HG03520 (cell line): ENCODE data around the gene BMP2K.
"Not testable (repeated sequence)": the region's sequence is repeated elsewhere in the genome, so short reads cannot be mapped to it uniquely, and the experiment has no call there.

Experiments used
- ATAC-seq: cut with Tn5 transposase; IDR thresholded peaks from one replicate; pipeline ENCODE4 v1.9.1; 2021; ENCODE audit warnings: mild to moderate bottlenecking, moderate library complexity; ENCODE audit not compliant: unreplicated experiment

BMP2K gene

DNA sequence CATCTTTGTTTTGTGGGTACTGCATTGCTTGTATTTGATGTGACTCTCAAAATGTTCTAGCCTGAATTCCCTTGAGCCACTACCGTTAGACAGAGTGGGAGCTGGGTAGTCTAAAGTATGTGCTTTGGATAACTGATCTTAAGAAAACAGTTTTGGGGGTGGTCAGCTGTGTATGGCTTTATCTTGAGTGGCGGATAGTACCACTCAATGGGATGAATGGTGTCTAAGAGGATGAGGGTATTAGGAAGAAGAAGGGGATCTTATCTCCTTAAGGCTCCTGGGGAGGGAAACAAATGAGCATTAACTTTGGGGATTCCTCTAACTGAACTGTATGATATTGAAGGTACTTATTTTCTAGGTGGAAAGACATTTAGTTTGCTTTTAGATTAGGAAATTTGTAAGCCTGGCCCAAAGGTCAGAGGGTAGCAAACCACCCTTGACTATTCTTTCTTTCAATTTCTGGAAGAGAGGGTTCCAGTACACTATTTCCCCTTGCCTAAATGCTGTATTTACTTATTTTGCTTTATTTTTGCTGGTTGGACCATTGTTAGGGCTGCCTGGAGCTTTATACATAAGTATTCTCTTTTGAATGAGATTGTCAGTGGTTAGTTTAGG is 11.3 kb downstream of the BMP2K start:
- no peak for ATAC-seq

DNA sequence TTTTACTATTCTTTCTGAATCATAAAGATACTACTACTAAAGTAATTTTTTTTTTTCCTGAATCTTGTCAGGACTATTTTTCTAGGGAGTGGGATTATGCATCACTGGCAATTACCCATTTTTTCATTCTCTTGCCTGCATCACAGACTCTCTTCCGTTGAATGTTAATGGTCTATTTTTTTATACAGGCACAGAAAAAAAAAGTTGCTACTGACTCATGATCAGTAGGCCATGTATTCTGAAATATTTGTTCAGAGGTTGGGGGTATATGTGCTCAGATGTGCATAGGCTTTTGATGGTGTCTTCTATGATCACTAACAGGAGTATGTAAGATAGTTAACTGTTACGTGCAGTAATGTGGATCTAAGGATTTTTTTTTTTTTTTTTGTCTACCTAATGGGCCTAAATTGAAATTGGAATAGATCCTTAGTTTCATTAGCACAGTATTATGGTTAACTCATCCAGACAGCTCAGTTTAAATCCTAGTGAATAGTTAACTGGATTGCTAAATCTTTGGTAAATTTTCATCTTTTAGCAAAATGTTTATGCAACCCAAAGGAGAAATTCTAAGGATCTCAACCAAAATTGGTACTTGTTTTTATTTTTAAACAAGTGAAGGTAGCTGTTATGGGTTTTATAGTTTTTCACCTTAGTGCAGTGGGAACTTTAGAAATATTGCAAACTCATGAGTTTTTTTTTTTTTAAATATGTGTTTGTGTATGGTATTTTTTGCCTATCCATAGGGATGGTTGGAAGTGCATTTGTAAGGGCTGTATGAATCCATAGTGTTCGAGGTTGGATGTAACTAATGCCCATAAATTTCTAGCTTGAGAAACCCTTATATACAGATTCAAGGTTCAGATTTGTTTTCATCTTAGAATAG is 12.1 kb downstream of the BMP2K start:
- no peak for ATAC-seq

DNA sequence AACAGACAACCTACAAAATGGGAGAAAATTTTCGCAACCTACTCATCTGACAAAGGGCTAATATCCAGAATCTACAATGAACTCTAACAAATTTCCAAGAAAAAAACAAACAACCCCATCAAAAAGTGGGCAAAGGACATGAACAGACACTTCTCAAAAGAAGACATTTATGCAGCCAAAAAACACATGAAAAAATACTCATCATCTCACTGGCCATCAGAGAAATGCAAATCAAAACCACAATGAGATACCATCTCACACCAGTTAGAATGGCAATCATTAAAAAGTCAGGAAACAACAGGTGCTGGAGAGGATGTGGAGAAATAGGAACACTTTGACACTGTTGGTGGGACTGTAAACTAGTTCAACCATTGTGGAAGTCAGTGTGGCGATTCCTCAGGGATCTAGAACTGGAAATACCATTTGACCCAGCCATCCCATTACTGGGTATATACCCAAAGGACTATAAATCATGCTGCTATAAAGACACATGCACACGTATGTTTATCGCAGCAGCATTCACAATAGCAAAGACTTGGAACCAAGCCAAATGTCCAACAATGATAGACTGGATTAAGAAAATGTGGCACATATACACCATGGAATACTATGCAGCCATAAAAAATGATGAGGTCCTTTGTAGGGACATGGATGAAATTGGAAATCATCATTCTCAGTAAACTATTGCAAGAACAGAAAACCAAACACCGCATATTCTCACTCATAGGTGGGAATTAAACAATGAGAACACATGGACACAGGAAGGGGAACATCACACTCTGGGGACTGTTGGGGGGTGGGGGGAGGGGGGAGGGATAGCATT is 19.7 kb downstream of the BMP2K start:
- ATAC-seq: not testable (repeated sequence)

DNA sequence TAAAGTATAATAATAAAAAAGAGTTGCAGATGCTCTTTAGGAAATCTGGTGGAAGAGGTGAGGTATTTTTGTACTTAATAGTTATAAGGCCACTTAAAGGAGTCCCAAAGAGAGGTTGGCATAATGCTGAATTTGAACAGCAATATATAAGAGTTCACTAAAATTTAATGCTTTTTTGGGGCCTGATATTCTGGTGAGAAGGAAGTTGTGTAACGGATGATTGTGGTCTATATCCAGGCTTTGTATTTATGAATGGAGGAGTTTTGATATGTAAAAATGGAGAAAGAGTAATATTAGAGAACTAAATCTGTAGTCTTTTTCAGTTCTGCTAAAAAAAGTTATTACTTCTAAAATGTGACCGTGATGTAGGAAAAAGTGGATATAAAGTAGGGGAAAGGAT is 20.4 kb downstream of the BMP2K start:
- no peak for ATAC-seq

DNA sequence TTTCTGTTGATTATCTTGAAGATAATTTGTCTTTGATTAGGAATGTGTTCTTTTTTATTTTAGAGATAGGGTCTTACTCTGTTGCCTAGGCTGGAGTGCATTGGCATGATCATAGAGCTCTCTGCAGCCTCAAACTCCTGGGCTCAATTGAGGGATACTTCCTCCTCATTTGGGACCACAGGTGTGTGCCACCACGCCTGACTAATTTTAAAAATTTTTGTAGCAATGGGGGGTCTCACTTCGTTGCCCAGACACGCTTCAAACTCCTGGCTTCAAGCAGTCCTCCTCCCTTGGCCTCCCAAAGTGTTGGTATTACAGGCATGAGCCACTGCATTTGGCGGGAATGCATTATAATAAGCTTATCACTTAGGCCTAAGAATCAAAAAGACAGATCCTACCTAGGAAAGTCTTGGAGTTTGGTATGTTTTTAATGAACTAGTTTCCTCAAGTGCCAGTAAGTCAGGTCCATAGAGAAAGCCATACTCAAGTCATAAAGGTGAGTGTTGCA is 21.7 kb downstream of the BMP2K start:
- no peak for ATAC-seq

DNA sequence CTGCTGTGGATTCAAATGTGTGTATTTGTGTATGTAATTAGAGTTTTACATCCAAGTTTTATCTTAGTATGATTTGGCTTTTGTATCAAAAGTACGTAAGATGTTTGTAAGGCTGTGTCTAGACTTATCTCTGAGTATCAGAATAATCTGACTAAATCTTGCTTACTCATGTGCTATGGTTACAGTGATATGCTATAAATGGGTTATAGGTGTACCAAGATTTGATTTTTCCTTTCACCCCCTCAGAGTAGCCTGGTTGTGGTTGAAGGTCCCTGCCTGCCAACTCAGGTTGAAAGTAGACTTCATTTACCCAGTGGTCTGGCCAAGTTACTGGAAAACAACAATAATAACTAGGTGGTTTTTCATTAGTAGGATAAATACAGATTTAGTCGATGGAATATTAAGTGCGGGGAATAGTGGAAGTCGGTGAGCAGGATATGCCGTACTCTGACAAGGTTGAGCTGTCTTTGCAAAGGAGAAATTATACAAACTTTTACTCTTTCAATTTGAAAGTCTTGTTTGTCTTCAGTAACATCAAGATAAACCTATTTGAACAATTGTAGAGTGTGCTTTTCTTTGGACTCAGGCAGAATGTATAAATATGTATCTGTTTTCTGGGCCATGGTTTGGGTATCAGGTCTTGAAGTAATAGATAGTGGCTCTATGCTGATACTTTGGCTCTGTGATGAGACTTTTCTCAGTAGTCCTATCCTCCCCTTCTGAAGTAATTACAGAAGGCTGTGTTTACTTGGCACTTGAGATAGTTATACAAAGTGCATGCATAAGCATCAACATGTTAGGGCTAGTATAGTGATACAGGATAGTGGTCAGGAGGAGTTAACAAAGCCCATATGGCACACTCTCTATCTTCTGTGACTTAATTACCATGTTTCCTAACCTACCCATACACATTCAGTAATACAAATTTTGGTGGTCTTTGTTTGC is 23.7 kb downstream of the BMP2K start:
- ATAC-seq: peak; percentile 60

DNA sequence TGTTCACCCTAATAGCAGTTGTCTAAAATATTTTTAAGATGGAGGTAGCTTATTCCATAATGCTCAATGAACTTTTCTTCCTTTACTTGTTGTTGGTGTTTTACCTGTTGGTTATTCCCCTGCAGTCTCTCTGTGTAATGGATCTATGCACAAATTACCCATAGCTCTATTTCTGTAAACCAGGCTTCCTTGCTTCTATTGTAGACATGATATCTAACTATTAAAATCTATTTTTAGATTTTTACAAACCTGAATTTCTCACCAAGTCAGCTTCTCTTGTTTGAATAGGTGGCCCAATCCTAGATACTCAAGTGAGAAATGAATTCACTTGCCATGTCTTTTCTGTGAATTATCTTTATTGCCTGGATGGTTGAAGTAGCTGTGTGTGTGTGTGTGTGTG is 24.8 kb downstream of the BMP2K start:
- ATAC-seq: no peak

DNA sequence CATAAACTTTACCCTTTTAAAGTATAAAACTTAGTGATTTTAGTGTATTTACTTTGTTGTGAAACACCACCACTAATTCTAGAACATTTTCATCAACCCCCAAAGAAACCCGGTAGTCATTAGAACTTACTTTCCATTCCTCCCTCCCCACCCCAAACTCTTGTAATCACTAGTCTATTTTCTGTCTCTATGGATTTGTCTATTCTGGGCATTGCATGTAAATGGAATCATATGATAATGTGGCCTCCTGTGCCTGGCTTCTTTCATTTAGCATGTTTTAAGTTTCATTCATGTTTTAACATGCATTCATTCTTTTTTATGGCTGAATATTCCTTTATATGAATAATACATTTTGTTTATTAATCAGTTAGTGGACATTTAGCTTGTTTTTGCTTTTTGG is 27.8 kb downstream of the BMP2K start:
- ATAC-seq: no peak

DNA sequence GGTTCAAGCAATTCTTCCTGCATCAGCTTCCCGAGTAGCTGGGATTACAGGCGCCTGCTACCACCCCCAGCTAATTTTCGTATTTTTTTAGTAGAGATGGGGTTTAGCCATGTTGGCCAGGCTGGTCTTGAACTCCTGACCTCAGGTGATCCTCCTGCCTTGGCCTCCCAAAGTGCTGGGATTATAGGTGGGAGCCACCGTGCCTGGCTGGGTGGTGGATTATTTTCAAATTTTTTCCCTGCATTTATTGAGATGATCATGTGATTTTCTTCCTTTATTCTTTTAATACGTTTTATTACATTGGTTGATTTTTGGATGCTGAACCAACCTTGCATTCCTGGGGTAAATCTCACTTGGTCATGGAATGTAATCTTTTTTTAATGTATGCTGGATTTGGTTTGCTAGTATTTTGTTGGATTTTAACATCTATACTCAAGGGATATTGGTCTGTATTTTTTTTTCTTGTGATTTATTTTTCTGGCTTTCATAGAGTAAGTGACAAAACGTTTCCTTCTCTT is 30.9 kb downstream of the BMP2K start:
- ATAC-seq: no peak

DNA sequence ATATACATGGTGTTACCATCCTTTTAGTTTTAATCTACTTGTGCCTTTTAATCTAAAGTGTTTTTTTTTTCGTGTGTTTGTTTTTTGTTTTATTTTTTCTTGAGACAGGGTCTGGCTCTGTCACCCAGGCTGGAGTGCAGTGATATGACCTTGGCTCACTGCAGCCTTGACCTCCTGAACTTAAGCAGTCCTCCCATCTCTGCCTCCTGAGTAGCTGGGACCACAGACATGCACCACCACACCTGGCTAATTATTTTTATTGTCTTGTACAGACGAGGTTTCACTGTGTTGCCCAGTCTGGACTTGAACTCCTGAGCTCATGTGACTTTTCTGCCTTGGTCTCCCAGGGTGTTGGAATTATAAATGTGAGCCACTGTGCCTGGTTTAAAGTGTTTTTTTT is 33.1 kb downstream of the BMP2K start:
- no peak for ATAC-seq

DNA sequence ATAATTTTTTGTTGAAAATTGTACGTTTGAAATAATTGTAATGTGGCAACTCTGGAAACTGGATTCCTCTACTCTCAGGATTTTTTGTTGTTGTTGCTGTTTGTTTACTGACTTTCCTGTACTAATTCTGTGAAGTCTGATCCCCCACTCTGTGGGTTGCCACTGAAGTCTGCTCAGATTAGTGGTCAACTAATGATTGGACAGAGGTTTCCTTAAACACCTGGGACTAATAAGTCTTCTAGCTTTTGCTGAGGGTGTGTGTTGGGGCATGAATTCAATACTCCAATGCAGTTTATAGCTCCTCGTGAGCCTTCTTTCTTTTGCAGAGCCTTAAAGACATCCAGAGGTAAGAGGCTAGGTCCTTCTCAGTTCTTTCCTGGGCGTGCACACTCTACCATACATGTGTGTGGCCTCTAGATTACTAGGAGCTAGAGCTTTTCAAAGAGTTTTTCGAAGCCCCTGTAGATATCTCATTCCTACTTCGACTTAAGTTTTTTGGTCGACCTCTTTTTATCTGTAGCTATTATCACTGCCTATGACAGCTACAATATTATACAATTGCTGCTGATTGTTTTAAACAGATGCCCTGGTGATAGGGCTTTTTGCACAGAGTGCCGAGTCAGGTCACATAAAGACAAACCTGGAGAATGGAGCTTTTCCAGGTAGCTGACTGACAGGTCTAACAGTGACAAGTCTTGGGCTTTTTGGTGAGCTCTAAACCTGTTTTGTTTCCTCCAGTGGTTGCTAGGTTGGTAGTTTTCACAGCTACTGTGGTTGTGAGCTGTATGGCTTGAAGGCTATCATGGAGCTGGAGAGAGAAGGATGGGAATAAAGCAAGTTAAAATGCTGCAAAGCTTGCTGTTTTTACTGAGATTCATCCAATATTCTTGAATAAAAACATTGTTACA is 34.0 kb downstream of the BMP2K start:
- no peak for ATAC-seq

DNA sequence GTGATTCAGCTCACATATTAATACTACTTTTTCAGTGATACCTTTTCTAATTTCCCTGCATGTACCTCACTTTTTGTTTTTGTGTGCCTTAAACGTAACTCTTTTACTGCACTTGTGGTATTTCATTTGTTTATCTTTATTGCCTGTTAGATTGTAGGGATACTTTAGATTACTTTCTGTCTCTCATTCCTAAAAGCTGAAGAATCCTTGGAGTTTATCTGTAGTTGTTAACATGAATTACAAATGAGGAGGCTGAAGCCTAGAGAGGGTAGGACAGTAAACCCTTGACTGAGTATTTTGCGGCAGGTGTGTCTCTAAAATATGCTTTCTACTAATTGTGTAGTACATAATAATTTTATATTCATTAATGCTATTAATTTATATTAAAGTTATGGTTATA is 34.9 kb downstream of the BMP2K start:
- ATAC-seq: no peak

DNA sequence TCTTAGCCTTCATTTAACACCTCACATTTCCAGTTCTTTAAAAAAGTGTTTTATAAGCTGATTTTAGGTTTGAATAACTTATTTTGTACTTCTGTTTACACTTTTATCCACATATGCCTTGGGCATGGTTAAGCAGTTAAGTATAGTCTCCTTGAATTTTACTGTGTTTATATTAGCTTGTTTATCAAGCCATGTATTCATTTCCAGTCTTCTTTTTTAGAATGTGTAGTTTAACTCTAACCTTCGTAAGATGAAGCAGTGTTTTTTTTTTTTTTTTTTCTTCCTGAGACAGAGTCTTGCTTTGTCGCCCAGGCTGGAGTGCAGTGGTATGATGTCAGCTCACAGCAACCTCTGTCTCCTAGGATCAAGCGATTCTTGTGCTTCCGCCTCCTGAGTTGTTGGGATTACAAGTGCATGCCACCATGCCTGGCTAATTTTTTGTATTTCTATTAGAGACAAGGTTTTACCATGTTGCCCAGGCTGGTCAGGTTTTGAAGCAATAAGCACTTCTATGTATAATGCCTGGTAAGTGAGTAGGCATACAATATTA is 42.5 kb downstream of the BMP2K start:
- no peak for ATAC-seq

DNA sequence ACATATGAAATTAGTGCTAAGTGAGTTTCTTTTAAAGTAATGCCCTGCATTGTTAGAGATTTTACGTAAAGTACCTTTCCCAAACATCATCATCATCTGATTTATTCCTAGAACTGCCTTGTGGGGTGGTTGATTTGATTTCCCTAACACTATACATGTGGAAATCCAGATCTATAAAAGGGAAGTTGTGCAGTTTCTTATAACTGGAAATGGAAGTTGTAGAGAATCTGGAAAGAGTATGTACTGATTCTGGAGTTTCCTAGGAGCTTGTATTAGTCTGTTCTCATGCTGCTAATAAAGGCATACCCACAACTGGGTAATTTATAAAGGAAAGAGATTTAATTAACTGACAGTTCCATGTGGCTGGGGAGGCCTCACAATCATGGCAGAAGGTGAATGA is 47.9 kb downstream of the BMP2K start:
- no peak for ATAC-seq

DNA sequence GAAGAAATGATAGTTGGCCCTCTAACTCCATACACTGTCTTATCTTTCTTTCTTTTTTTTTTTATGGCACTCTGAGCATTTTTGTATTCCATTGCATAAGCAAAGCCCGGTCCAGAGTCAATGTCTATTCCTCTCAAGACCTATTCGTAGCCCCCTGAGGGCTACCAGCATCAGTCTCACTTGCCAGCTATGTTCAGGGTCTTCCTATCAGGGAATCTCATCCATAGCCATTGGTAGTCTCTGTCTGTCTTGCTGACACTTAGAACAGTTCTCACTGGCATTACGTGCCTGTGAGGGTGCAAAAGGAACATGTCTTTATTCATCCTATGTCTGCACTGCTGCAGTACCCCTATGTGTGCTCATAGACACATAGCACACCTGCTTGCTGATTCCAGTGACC is 51.0 kb downstream of the BMP2K start:
- ATAC-seq: no peak

DNA sequence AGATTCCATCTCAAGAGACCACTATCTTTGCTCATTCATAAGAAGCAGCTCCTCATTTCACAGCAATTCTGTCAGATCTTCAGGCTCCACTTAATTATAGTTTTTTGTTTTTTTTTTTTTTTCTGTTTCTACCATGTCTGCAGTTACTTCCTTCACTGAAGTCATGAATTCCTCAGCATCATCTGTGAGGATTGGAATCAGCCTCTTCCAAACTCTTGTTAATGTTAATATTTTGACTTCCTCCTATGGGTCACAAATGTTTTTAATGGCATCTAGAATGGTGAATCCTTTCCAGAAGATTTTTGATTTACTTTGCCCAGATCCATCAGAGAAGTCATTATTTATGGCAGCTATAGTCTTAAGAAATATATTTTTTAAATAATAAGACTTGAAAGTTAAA is 53.1 kb downstream of the BMP2K start:
- no peak for ATAC-seq

DNA sequence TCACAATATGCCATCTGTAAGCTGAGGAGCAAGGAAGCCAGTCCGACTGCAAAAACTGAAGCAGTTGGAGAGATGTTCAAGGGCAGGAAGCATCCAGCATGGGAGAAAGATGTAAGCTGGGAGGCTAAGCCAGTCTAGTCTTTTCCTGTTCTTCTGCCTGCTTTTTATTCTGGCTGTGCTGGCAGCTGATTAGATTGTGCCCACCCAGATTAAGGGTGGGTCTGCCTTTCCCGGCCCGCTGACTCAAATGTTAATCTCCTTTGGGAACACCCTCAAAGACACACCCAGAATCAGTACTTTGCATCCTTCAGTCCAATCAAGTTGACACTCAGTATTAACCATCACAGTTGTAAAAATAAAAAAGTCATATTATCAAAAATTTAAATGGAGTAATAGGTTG is 63.5 kb downstream of the BMP2K start:
- not testable (repeated sequence) for ATAC-seq

DNA sequence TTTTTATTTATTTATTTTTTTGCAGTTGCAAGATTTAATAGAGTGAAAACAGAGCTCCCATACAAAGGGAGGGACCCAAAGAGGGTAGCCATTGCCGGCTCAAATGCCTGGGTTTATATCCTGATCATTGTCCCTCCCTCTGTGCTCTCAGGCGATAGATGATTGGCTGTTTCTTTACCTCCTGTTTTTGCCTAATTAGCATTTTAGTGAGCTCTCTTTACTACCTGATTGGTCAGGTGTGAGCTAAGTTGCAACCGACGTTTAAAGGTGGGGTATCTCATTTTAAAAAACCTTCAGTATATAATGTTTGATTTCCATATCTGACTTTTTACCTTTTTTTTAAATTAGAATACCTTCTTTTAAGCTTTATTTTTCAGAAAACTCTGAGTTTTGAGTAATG is 64.1 kb downstream of the BMP2K start:
- not testable (repeated sequence) for ATAC-seq

DNA sequence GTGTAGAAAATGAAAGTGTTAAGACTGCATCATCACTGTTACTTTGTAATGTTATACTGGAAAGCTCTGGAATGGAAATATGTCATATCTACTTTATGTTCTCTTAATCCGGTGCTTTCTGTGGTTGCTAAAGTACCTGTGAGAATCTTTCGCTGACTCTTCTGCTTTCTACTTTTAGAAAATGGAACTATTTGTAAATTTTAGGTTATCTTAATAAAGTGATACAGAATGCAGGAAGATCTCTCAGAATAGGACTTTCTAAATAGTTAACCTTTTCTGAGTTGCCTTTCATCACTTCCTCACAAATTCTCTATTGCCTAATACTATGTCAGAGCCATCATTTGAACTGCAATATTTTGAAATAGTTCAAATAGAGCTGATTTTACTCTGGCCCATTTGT is 69.3 kb downstream of the BMP2K start:
- peak; percentile 80 for ATAC-seq
